ENCODE measurements around the gene SYTL3. TPM values are rescaled to one million over a fixed set of nuclear protein-coding genes. Genes with fewer than 3 reads are reported as not detected.

Gene SYTL3
- total and polyA plus RNA-seq, 9 of the 15 experiments (the other 6 are each of a cell fraction or from before 2014, with no cell fraction given), result 0.04 to 0.46 (median 0.17) TPM; not detected in 1

GRCh38 chr6:158703837-158704822 is 54.3 kb downstream of the SYTL3 start (continued):
- TF ChIP-seq FOXP1 (CRISPR knock-in tag; IDR thresholded peaks at IDR 0.05) (0 out of 2 replicates have a peak, but pooled peaks have one; percentile 61), ARID4B (CRISPR knock-in tag; IDR thresholded peaks at IDR 0.05) (peak; percentile 92), CC2D1A (IDR thresholded peaks at IDR 0.05) (peak; percentile 84), ZNF263 (CRISPR knock-in tag; IDR thresholded peaks at IDR 0.05; ENCODE audit: borderline replicate concordance) (peak; percentile 74), HDGF (IDR thresholded peaks at IDR 0.05) (peak; percentile 87; the same call in 1 of the 2 replicates), TAF7 (tag; IDR thresholded peaks at IDR 0.05) (peak; percentile 33; the same call in 1 of the 2 replicates), ID3 (CRISPR knock-in tag; IDR thresholded peaks at IDR 0.05) (no peak), ID3 (tag; IDR thresholded peaks at IDR 0.05) (peak; percentile 94), ZBTB33 (CRISPR knock-in tag; IDR thresholded peaks at IDR 0.05) (peak; percentile 93), TRIM28 (IDR thresholded peaks at IDR 0.05) (no peak), IRF2 (CRISPR knock-in tag; IDR thresholded peaks at IDR 0.05) (no peak), ZNF232 (CRISPR knock-in tag; IDR thresholded peaks at IDR 0.05) (no peak; the same call in 1 of the 2 replicates), POLR2AphosphoS5 (IDR thresholded peaks at IDR 0.05; ENCODE audit: control insufficient read depth, insufficient read depth, low read depth, low read length) (peak; percentile 52; the same call in 1 of the 2 replicates), HOXB6 (CRISPR knock-in tag; IDR thresholded peaks at IDR 0.05; ENCODE audit: borderline replicate concordance) (no peak), USF2 (CRISPR knock-in tag; IDR thresholded peaks at IDR 0.05) (peak; percentile 67), ZFX (CRISPR knock-in tag; IDR thresholded peaks at IDR 0.05) (peak; percentile 89), ILF3 (IDR thresholded peaks at IDR 0.05; ENCODE audit: borderline replicate concordance) (no peak)

All from K562 (cell line).